Skin epidermis (tissue), 12 donors: Measurements from ENCODE around the gene LRRC3B.
"Not testable (repeated sequence)": the region's sequence is repeated elsewhere in the genome, so short reads cannot be mapped to it uniquely, and the experiment has no call there.

Experiments
- H3K27ac ChIP-seq, 21 experiments: fragments of 200-600 bp; sonication (generic) in 11 of 21; one replicate each; pipeline ENCODE4 v1.5.0; 2020; ENCODE audit warnings: mild to moderate bottlenecking in 3 of 21, inconsistent platforms in 2 of 21, moderate library complexity in 2 of 21
- H3K4me3 ChIP-seq, 7 experiments: fragments of 200-600 bp; sonication (generic) in 2 of 7; one replicate each; pipeline ENCODE4 v1.5.0; 2020; ENCODE audit warnings: inconsistent platforms in 2 of 7, mild to moderate bottlenecking in 2 of 7, moderate library complexity in 1 of 7

Gene LRRC3B

GRCh38 chr3:26622621-26623418 is at the start of gene LRRC3B:
Gene LRRC3B (plus strand): TSS chr3:26622772. CDS start chr3:26709673, 86,901 bp downstream.
- no peak within 1 kb of the TSS for H3K27ac ChIP-seq
- peak within 1 kb of the TSS in 1 of 7 experiments; percentile 7 for H3K4me3 ChIP-seq

GRCh38 chr3:26574766-26575165 is 47.8 kb upstream of the LRRC3B start:
- no peak overlapping the region for H3K4me3 ChIP-seq

GRCh38 chr3:26579116-26579515 is 43.5 kb upstream of the LRRC3B start:
- H3K4me3 ChIP-seq, result no peak overlapping the region
- no peak overlapping the region for H3K27ac ChIP-seq

More at GRCh38 chr3:26574766-26575165, 47.8 kb upstream of the LRRC3B start:
- H3K27ac ChIP-seq, result no peak overlapping the region

GRCh38 chr3:26587571-26587970 is 35.0 kb upstream of the LRRC3B start:
- Histone ChIP-seq H3K4me3 (no peak overlapping the region), H3K27ac (no peak overlapping the region)

- no peak overlapping the region for H3K27ac ChIP-seq
- no peak overlapping the region for H3K4me3 ChIP-seq
Observed at GRCh38 chr3:26588931-26589330, 33.6 kb upstream of the LRRC3B start.

GRCh38 chr3:26589678-26590077 is 32.9 kb upstream of the LRRC3B start:
- Histone ChIP-seq H3K27ac (no peak overlapping the region), H3K4me3 (no peak overlapping the region)

GRCh38 chr3:26590919-26591484 is 31.6 kb upstream of the LRRC3B start:
- Histone ChIP-seq H3K4me3 (no peak overlapping the region), H3K27ac (no peak overlapping the region)

GRCh38 chr3:26591926-26592325 is 30.6 kb upstream of the LRRC3B start:
- Histone ChIP-seq H3K27ac (no peak overlapping the region), H3K4me3 (no peak overlapping the region)

GRCh38 chr3:26592451-26592850 is 30.1 kb upstream of the LRRC3B start:
- H3K4me3 ChIP-seq, result no peak overlapping the region
- no peak overlapping the region for H3K27ac ChIP-seq

GRCh38 chr3:26596335-26596734 is 26.2 kb upstream of the LRRC3B start:
- no peak overlapping the region for H3K4me3 ChIP-seq
- H3K27ac ChIP-seq, result no peak overlapping the region

- H3K4me3 ChIP-seq, H3K27ac ChIP-seq: not testable (repeated sequence)
Observed at GRCh38 chr3:26603311-26603710, 19.3 kb upstream of the LRRC3B start.

- not testable (repeated sequence) for H3K4me3 ChIP-seq, H3K27ac ChIP-seq
Observed at GRCh38 chr3:26603771-26604170, 18.8 kb upstream of the LRRC3B start.

- H3K27ac ChIP-seq, result no peak overlapping the region
Observed at GRCh38 chr3:26614006-26614685, 8.4 kb upstream of the LRRC3B start.

GRCh38 chr3:26621176-26621575 is 1.4 kb upstream of the LRRC3B start:
- no peak overlapping the region for H3K27ac ChIP-seq
- no peak overlapping the region for H3K4me3 ChIP-seq

More at GRCh38 chr3:26614006-26614685, 8.4 kb upstream of the LRRC3B start:
- H3K4me3 ChIP-seq, result no peak overlapping the region

- Histone ChIP-seq H3K4me3 (no peak overlapping the region), H3K27ac (no peak overlapping the region)
Observed at GRCh38 chr3:26621906-26622620, 509 bp upstream of the LRRC3B start.

- H3K27ac ChIP-seq, result no peak overlapping the region
- no peak overlapping the region for H3K4me3 ChIP-seq
Observed at GRCh38 chr3:26623419-26624208, 1.0 kb downstream of the LRRC3B start.

- no peak overlapping the region for H3K27ac ChIP-seq
- no peak overlapping the region for H3K4me3 ChIP-seq
Observed at GRCh38 chr3:26624209-26624765, 1.7 kb downstream of the LRRC3B start.

- Histone ChIP-seq H3K27ac (no peak overlapping the region), H3K4me3 (no peak overlapping the region)
Observed at GRCh38 chr3:26625187-26625586, 2.6 kb downstream of the LRRC3B start.

- no peak overlapping the region for H3K4me3 ChIP-seq
- H3K27ac ChIP-seq, result no peak overlapping the region
Observed at GRCh38 chr3:26627080-26627479, 4.5 kb downstream of the LRRC3B start.
